ENCODE results near the gene NTM.

GRCh38 chr11:131748151-131749050, 378.0 kb downstream of the NTM start:
- no peak for TF ChIP-seq EZH2 (IDR thresholded peaks at IDR 0.05; ENCODE audit: low read depth, low read length, severe bottlenecking)
- TF ChIP-seq CTCF (IDR thresholded peaks at IDR 0.05; ENCODE audit: control extremely low read depth in 1 of 3, insufficient read depth in 1 of 3, low read depth in 1 of 3, low read length in 3 of 3), result peak; percentile 76 to 89 (median 82)
- TF ChIP-seq CBX5 (IDR thresholded peaks at IDR 0.05; ENCODE audit: low read depth, low read length), result no peak
- no peak for TF ChIP-seq POLR2A (IDR thresholded peaks at IDR 0.05; ENCODE audit: control extremely low read depth in 1 of 2, low read depth in 2 of 2, low read length in 2 of 2)
- TF ChIP-seq TCF12 (IDR thresholded peaks at IDR 0.05; ENCODE audit: low read depth, low read length), result no peak
- no peak for TF ChIP-seq HDAC6 (IDR thresholded peaks at IDR 0.05; ENCODE audit: low read depth, low read length)
- TF ChIP-seq BCL11A (IDR thresholded peaks at IDR 0.05; ENCODE audit: low read depth in 2 of 2, low read length in 2 of 2), result no peak
- no peak for TF ChIP-seq TAF7 (optimal IDR thresholded peaks at IDR 0.05; ENCODE audit: borderline replicate concordance, low read depth, low read length)
- no peak for TF ChIP-seq POLR2AphosphoS5 (IDR thresholded peaks at IDR 0.05; ENCODE audit: low read depth, low read length)
- no peak for TF ChIP-seq GABPA (IDR thresholded peaks at IDR 0.05; ENCODE audit: borderline replicate concordance, insufficient read depth, low read length)
- no peak for TF ChIP-seq KDM5A (IDR thresholded peaks at IDR 0.05; ENCODE audit: low read length)
- TF ChIP-seq TEAD4 (IDR thresholded peaks at IDR 0.05; ENCODE audit: low read depth, low read length), result peak; percentile 60; the same call in 1 of the 2 replicates
- no peak for TF ChIP-seq CREB1 (IDR thresholded peaks at IDR 0.05)
- TF ChIP-seq SAP30 (IDR thresholded peaks at IDR 0.05; ENCODE audit: insufficient read depth, insufficient replicate concordance, low read length), result no peak
